ENCODE results near the gene LGR6.
A peak's percentile ranks its signal among the peaks of the same experiment; 100 is the strongest.
"Not testable (repeated sequence)": the region's sequence is repeated elsewhere in the genome, so short reads cannot be mapped to it uniquely, and the experiment has no call there.

LGR6 gene

DNA sequence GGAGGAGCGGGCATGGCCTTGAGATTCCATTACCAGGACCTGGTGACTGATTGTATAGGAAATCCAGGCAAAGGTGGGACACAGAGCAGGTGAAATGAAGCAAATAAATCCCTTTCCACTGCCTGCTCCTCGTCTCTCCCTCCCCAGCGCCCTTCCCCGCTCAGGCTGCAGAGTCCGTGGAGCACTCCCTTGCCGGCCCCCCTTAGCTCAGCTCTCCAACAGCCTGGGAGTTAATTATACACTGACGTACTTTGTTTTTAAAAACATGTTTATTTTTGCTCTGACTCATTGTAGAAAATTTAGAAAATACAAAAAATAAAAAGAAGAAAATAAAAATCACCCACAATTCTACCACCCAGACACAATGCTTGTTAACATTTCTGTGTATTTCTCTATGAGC, 61.7 kb downstream of the LGR6 start:
- peak overlapping the region in 1 of 2 donors; percentile 11 for H3K27ac Mint-ChIP-seq
- DNase-seq (no peak), ATAC-seq (replicated peaks) (no peak)
- H3K9me3 Mint-ChIP-seq: no peaks in the 10 kb centered on the region
- H3K36me3 Mint-ChIP-seq (ENCODE audit: insufficient read depth): no peaks in the 10 kb centered on the region
- peaks cover 0 to 28% of the 10 kb centered on the region in 2 donors for H3K27me3 Mint-ChIP-seq
- no peak overlapping the region for H3K4me3 Mint-ChIP-seq
- H3K4me1 Mint-ChIP-seq (ENCODE audit: low read depth in 2 of 2): peaks cover 0 to 21% of the 10 kb centered on the region in 2 donors

DNA sequence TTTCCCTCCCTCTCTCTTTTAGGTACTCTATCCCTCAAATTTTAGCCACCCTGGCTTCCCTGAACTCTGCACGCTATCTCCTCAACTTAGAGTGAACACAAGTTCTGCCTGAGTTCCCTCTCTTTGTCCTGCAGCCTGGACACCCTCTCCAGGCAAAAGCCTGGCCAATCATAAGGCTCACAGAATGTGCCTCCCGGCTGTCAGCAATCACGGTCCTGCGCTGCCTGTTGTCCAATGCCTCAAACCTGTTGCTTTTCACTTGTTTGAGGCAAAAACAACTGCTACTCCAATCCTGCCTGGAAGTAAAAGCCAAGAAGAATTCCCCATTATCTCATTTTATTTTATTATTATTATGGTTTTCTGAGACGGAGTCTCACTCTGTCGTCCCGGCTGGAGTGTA, 66.1 kb downstream of the LGR6 start:
- ATAC-seq (replicated peaks): no peak
- Mint-ChIP-seq H3K4me3 (no peak overlapping the region), H3K27ac (no peak overlapping the region)

DNA sequence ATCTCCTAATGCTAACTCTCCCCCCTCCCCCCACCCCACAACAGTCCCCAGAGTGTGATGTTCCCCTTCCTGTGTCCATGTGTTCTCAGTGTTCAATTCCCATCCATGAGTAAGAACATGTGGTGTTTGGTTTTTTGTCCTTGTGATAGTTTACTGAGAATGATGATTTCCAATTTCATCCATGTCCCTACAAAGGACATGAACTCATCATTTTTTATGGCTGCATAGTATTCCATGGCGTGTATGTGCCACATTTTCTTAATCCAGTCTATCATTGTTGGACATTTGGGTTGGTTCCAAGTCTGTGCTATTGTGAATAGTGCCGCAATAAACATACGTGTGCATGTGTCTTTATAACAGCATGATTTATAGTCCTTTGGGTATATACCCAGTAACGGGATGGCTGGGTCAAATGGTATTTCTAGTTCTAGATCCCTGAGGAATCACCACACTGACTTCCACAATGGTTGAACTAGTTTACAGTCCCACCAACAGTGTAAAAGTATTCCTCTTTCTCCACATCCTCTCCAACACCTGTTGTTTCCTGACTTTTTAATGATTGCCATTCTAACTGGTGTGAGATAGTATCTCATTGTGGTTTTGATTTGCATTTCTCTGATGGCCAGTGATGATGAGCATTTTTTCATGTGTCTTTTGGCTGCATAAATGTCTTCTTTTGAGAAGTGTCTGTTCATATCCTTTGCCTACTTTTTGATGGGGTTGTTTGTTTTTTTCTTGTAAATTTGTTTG, 67.8 kb downstream of the LGR6 start:
- H3K4me1 Mint-ChIP-seq (ENCODE audit: low read depth in 2 of 2): peaks cover 0 to 21% of the 10 kb centered on the region in 2 donors

More for the DNA sequence above, 66.1 kb downstream of the LGR6 start:
- no peak for DNase-seq
- Mint-ChIP-seq H3K9me3 (no peaks in the 10 kb centered on the region), H3K4me1 (ENCODE audit: low read depth in 2 of 2) (peaks cover 0 to 23% of the 10 kb centered on the region in 2 donors), H3K27me3 (peaks cover 4 to 36% of the 10 kb centered on the region in 2 donors), H3K36me3 (ENCODE audit: insufficient read depth) (no peaks in the 10 kb centered on the region)

DNA sequence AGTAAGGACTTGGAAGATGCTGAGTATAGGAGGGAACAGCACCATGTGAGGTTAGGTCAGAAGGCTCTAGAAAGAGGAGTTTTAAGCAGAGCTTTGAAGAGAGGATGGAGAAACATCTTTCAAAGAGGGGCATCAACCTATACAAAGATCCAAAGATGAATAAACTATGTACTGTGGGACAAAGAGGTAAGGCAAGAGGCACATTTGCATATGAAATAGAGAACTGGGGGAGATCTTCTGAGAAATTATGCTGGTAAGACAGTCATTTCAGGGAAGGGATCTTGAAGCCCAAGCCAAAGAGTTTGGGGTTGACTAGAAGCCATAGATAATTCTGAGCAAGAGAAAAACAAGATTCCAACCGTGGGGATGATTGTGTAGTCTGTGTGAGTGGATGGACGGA, 70.0 kb downstream of the LGR6 start:
- Mint-ChIP-seq H3K9me3 (no peaks in the 10 kb centered on the region), H3K4me1 (ENCODE audit: low read depth in 2 of 2) (peaks cover 0 to 17% of the 10 kb centered on the region in 2 donors), H3K36me3 (ENCODE audit: insufficient read depth) (peaks cover 5% of the 10 kb centered on the region), H3K27ac (peak overlapping the region in 1 of 2 donors; percentile 60), H3K27me3 (peaks cover 4 to 58% of the 10 kb centered on the region in 2 donors), H3K4me3 (no peak overlapping the region)
- DNase-seq (no peak), ATAC-seq (replicated peaks) (no peak)

More for the DNA sequence above, 67.8 kb downstream of the LGR6 start:
- H3K27ac Mint-ChIP-seq; H3K9me3 Mint-ChIP-seq; H3K4me3 Mint-ChIP-seq; ATAC-seq (replicated peaks); H3K36me3 Mint-ChIP-seq (ENCODE audit: insufficient read depth); DNase-seq: not testable (repeated sequence)
- H3K27me3 Mint-ChIP-seq: peaks cover 4 to 50% of the 10 kb centered on the region in 2 donors

DNA sequence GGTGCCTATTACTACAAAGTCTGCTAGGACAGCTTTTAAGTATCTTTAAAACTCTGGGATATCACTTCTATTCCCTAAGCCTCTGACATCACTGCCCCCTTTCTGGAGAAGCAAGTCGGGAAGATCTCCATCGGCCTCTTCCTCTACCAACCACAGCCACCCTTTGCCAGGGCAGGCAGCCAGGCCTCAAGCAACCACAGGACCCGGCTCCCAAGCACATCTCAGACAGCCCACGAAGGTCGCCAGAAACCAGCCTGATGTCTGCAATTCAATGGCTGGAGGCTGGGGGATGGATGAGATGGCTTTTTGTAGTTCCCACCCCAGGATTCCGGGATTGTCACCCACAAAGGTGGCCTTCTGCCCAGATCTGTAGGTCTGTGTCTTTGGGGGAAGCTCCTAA, 70.7 kb downstream of the LGR6 start:
- no peak overlapping the region for H3K4me3 Mint-ChIP-seq
- no peak for ATAC-seq (replicated peaks)
- DNase-seq: no peak
- H3K36me3 Mint-ChIP-seq (ENCODE audit: insufficient read depth): peaks cover 5% of the 10 kb centered on the region
- no peaks in the 10 kb centered on the region for H3K9me3 Mint-ChIP-seq
- H3K27me3 Mint-ChIP-seq: peaks cover 4 to 57% of the 10 kb centered on the region in 2 donors
- peak overlapping the region in 1 of 2 donors; percentile 62 for H3K27ac Mint-ChIP-seq
- peaks cover 0 to 17% of the 10 kb centered on the region in 2 donors for H3K4me1 Mint-ChIP-seq (ENCODE audit: low read depth in 2 of 2)

DNA sequence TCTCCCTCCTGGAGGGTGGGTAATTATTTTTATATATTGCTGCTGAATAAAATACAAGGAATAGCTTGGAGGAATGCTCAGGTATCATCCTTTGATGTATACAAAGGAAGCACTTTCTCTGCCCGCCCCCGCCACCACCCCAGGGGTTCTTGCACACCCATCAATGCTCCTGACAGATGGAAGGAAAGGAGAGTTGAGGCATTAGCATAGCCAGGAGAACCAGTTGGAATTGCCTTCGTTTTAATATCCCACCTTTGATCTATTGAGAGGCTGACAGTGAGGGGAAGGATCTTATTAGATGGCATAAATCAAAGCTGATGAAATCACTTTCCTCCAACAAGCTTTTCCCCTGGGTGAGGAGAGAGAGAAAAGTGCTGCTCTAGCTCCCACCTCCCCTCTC, 71.1 kb downstream of the LGR6 start:
- H3K27ac Mint-ChIP-seq: peak overlapping the region in 1 of 2 donors; percentile 62
- H3K36me3 Mint-ChIP-seq (ENCODE audit: insufficient read depth): peaks cover 5% of the 10 kb centered on the region
- no peaks in the 10 kb centered on the region for H3K9me3 Mint-ChIP-seq
- peaks cover 0 to 14% of the 10 kb centered on the region in 2 donors for H3K4me1 Mint-ChIP-seq (ENCODE audit: low read depth in 2 of 2)
- ATAC-seq (replicated peaks): no peak
- H3K27me3 Mint-ChIP-seq: peaks cover 4 to 52% of the 10 kb centered on the region in 2 donors
- no peak for DNase-seq
- no peak overlapping the region for H3K4me3 Mint-ChIP-seq

DNA sequence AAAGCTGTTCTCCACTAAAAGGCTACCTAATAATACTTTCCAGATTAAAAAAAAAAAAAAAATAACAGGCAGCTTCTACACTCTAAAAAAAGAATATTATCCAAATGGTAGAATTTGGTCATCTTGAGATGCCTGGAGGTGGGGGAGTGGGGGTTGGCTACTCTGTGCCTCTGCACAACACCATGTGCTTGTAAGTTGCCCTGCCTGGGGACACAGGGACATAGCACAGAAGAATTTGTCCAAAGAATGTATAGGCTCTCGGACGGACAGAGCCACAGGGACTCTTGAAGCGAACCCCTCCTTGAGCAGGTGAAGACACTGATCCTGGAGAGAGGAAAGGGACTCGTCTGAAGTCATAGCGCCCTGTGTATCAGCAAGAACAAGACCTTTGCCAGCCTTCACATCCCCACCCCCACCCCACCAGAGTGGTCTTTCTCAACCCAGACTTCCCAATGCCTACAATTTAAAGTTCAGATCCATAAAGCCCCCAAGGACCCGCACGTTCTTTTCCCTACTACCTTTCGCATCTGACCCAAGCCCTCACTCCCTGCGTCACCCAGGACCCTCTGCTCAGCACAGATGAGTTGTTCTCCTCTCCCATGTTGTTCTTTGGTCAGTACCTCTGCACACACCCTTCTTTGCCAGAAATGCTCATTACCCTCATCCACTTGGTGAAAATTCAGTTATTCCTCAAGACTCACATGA, 72.6 kb downstream of the LGR6 start:
- peaks cover 0 to 20% of the 10 kb centered on the region in 2 donors for H3K4me1 Mint-ChIP-seq (ENCODE audit: low read depth in 2 of 2)
- no peak for ATAC-seq (replicated peaks)
- DNase-seq: no peak
- H3K4me3 Mint-ChIP-seq: no peak overlapping the region
- no peak overlapping the region for H3K27ac Mint-ChIP-seq
- H3K27me3 Mint-ChIP-seq: peaks cover 4 to 58% of the 10 kb centered on the region in 2 donors
- peaks cover 7% of the 10 kb centered on the region for H3K36me3 Mint-ChIP-seq (ENCODE audit: insufficient read depth)
- no peaks in the 10 kb centered on the region for H3K9me3 Mint-ChIP-seq

DNA sequence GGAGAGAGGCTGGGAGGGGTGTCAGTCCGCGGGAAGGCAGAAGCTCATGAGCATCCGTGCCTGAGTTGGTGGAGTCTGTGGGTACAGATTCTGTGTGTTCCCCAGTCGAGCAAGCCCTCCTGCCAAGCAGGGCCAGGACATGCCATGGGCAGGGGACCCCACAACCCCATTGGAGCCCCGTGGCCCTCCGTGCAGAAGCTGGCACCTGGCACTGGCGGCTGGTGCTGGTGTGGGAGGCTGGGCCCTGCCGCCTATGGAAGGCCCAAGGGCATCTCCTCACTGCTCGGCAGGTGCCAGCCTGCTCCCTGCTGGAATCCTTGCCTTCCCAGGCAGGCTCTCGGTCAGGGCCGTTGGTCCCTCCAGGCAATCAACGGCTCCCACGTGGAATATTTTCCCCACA, 74.4 kb downstream of the LGR6 start:
- no peaks in the 10 kb centered on the region for H3K9me3 Mint-ChIP-seq
- no peak for DNase-seq
- H3K27me3 Mint-ChIP-seq: peaks cover 0 to 50% of the 10 kb centered on the region in 2 donors
- peaks cover 2 to 24% of the 10 kb centered on the region in 2 donors for H3K4me1 Mint-ChIP-seq (ENCODE audit: low read depth in 2 of 2)
- no peak for ATAC-seq (replicated peaks)
- no peak overlapping the region for H3K27ac Mint-ChIP-seq
- peaks cover 8% of the 10 kb centered on the region for H3K36me3 Mint-ChIP-seq (ENCODE audit: insufficient read depth)
- H3K4me3 Mint-ChIP-seq: no peak overlapping the region

DNA sequence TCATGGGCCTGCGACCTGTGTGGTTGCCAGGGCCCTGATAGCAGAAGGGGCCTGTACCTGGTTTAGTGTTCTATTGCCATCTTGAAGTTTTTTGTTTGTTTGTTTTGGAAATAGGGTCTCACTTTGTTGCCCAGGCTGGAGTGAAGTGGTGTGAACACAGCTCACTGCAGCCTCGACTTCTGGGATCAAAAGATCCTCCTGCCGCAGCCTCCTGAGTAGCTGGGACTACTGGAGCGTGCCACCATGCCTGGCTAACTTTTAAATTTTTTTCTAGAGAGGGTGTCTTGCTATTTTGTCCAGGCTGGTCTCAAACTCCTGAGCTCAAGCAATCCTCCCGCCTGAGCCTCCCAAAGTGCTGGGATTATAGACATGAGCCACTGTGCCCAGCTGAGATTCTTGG, 75.2 kb downstream of the LGR6 start:
- H3K4me3 Mint-ChIP-seq: no peak overlapping the region
- H3K4me1 Mint-ChIP-seq (ENCODE audit: low read depth in 2 of 2): peaks cover 2 to 22% of the 10 kb centered on the region in 2 donors
- peaks cover 8% of the 10 kb centered on the region for H3K36me3 Mint-ChIP-seq (ENCODE audit: insufficient read depth)
- no peaks in the 10 kb centered on the region for H3K9me3 Mint-ChIP-seq
- H3K27ac Mint-ChIP-seq: peak overlapping the region; percentile 6 to 57
- ATAC-seq (replicated peaks) (no peak), DNase-seq (no peak)
- H3K27me3 Mint-ChIP-seq: peaks cover 0 to 42% of the 10 kb centered on the region in 2 donors

DNA sequence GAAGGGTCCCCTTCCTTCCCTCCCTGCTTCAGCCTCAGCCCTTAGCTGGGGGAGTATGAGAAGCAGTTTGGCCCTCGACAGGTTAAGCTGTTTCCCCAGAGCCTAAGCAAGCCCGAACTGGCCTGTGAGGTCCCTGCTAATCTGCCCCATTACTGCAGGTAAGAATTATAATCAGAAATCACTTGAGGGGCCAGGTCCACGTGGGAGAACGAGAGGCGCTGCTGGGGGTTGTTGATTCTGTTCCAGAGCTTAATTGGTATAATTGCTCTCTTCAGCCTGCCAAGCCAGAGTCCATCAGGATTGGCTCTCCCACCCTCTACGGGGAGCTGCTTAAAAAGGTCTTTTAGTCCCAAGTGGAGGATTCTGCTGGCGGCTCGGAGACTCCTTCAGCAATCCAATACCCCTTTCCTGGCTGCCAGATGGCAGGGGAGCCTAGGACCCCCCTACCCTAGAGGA, 77.3 kb downstream of the LGR6 start:
- Mint-ChIP-seq H3K9me3 (no peaks in the 10 kb centered on the region), H3K27ac (no peak overlapping the region), H3K36me3 (ENCODE audit: insufficient read depth) (peaks cover 6% of the 10 kb centered on the region), H3K4me3 (no peak overlapping the region), H3K4me1 (ENCODE audit: low read depth in 2 of 2) (peaks cover 2 to 27% of the 10 kb centered on the region in 2 donors), H3K27me3 (peaks cover 0 to 23% of the 10 kb centered on the region in 2 donors)
- no peak for ATAC-seq (replicated peaks)
- no peak for DNase-seq

DNA sequence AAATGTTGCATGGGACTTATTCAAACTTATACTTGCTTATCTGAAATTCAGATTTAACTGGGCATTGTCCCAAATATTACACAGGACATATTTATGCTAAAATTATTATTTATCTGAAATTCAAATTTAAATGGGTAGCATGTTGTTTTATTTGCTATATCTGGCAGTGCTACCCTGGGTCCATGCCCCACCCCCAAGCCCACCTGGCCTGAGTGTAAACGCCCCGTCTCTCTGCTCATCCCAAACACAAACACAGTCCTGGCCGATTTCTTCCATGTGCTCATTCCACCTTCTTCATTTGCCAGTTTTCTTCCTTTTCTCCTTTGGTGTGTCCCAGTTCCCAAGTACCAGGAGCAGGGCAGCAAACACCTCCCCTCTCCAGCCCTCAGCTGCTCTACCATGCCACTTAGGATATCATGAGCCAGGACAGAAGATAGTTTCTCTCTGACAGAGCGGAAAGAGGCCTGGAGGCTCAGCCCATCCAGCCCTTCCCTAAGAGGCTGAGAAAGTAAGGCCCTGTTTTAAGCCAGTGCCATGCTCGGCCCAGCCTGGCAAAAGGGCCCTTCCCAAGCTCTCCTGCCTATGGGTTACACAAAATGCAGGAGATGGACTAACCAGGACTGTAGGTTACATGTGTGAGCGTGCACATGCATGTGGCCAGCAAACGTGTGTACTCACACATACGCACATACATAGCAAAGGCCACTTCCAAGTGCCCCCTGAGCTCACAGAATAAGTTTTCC, 78.7 kb downstream of the LGR6 start:
- Mint-ChIP-seq H3K9me3 (no peaks in the 10 kb centered on the region), H3K4me3 (no peak overlapping the region), H3K4me1 (ENCODE audit: low read depth in 2 of 2) (peaks cover 2 to 21% of the 10 kb centered on the region in 2 donors), H3K27me3 (peaks cover 0 to 10% of the 10 kb centered on the region in 2 donors), H3K36me3 (ENCODE audit: insufficient read depth) (peaks cover 5% of the 10 kb centered on the region), H3K27ac (no peak overlapping the region)
- no peak for DNase-seq
- no peak for ATAC-seq (replicated peaks)

DNA sequence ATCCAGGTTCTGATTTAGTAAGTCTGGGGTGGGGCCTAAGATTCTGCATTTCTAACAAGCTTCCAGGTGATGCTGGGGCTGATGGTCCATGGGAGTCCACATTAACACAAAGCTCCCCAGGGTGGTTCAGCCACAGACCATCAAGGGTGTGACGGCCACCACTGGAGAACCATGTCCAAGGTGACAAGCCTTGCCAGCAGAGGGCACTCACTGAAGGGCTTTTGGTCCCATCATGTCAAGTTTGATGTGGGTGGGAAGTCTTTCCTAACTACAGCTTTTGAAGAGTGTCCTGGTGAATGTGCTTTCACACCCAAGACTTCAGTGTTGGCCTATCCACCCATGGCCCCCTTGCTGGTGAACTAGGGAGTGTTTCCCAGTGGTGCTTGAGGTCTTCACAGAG, 81.0 kb downstream of the LGR6 start:
- Mint-ChIP-seq H3K9me3 (no peaks in the 10 kb centered on the region), H3K4me1 (ENCODE audit: low read depth in 2 of 2) (peaks cover 2 to 28% of the 10 kb centered on the region in 2 donors), H3K27ac (no peak overlapping the region), H3K27me3 (peaks cover 0 to 10% of the 10 kb centered on the region in 2 donors), H3K36me3 (ENCODE audit: insufficient read depth) (peaks cover 5% of the 10 kb centered on the region), H3K4me3 (no peak overlapping the region)
- ATAC-seq (replicated peaks) (peak; percentile 37), DNase-seq (peak in 2 of 3 experiments; percentile 11 to 20)

DNA sequence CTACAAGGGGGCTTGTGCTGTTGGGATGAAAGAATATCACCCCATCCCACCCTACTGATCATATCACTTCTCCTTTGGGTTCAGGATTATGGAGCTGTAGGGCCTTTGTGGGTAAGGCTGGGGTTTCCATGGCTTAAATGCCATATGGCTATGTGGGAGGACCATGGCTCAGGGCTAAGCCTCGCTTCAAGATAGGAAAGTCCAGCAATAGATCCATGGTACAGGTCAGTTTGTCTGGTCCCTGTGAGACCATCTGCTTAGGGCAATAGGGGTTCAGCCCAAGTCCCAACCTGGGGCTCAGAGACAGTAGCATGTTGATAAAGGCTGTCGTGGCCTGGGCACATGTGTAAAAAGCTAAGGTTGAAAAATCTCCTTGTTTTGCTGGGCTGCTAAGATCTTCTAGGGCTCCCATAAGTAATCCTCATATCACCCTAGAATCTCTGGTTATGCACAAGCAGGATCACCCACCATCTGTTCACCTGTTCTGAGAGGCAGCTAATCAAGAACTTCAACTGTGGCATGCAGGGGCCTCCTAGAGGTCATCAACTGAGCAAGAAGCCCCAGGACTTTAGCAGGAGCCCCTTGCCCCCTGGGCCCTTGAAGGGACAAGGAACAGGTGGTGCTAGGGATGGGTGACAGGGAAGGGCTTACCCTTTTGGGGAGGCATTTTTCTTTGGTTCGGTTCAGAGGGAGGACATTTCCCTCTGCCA, 81.6 kb downstream of the LGR6 start:
- Mint-ChIP-seq H3K4me1 (ENCODE audit: low read depth in 2 of 2) (peaks cover 2 to 28% of the 10 kb centered on the region in 2 donors), H3K36me3 (ENCODE audit: insufficient read depth) (peaks cover 7% of the 10 kb centered on the region), H3K9me3 (no peaks in the 10 kb centered on the region), H3K27ac (no peak overlapping the region), H3K27me3 (peaks cover 0 to 10% of the 10 kb centered on the region in 2 donors), H3K4me3 (no peak overlapping the region)
- DNase-seq (no peak), ATAC-seq (replicated peaks) (no peak)
